Stimulated activated CD8-positive, alpha-beta memory T cell treated with anti-CD3 and anti-CD28 coated beads, Interleukin-12 subunit alpha, Interleukin-12 subunit beta, amount 100 ng/mL, for 24 hours (primary cell): ENCODE results near the gene LANCL1.
"Not testable (repeated sequence)": the region's sequence is repeated elsewhere in the genome, so short reads cannot be mapped to it uniquely, and the experiment has no call there.

ENCODE experiments used
- DNase-seq: peaks from one replicate; pipeline ENCODE4 v3.0.0-alpha.2; 2020; ENCODE audit errors: extremely low read depth

The LANCL1 gene

GRCh38 chr2:210459880-210460279, 16.7 kb downstream of the LANCL1 start:
- DNase-seq: no peak

- no peak for DNase-seq
Observed at GRCh38 chr2:210459407-210459806, 17.2 kb downstream of the LANCL1 start.

GRCh38 chr2:210458395-210458794, 18.2 kb downstream of the LANCL1 start:
- no peak for DNase-seq

- no peak for DNase-seq
Observed at GRCh38 chr2:210456571-210456970, 20.0 kb downstream of the LANCL1 start.

- no peak for DNase-seq
Observed at GRCh38 chr2:210454336-210454735, 22.2 kb downstream of the LANCL1 start.

GRCh38 chr2:210452194-210452593, 24.4 kb downstream of the LANCL1 start:
- no peak for DNase-seq

GRCh38 chr2:210450942-210451341, 25.6 kb downstream of the LANCL1 start:
- DNase-seq: not testable (repeated sequence)

GRCh38 chr2:210445732-210446131, 30.8 kb downstream of the LANCL1 start:
- no peak for DNase-seq

GRCh38 chr2:210445116-210445707, 31.3 kb downstream of the LANCL1 start:
- no peak for DNase-seq

- no peak for DNase-seq
Observed at GRCh38 chr2:210443527-210443926, 33.0 kb downstream of the LANCL1 start.

GRCh38 chr2:210442878-210443277, 33.7 kb downstream of the LANCL1 start:
- DNase-seq: no peak

- no peak for DNase-seq
Observed at GRCh38 chr2:210442457-210442856, 34.1 kb downstream of the LANCL1 start.

GRCh38 chr2:210440206-210440605, 36.4 kb downstream of the LANCL1 start:
- no peak for DNase-seq

- DNase-seq: no peak
Observed at GRCh38 chr2:210435439-210435838, 41.1 kb downstream of the LANCL1 start.

GRCh38 chr2:210432633-210433032, 43.9 kb downstream of the LANCL1 start:
- no peak for DNase-seq

- no peak for DNase-seq
Observed at GRCh38 chr2:210429403-210430137, 47.0 kb downstream of the LANCL1 start.

GRCh38 chr2:210428393-210429179, 48.0 kb downstream of the LANCL1 start:
- no peak for DNase-seq

- not testable (repeated sequence) for DNase-seq
Observed at GRCh38 chr2:210427309-210427708, 49.2 kb downstream of the LANCL1 start.

- no peak for DNase-seq
Observed at GRCh38 chr2:210422366-210422765, 54.2 kb downstream of the LANCL1 start.

GRCh38 chr2:210421916-210422315, 54.6 kb downstream of the LANCL1 start:
- DNase-seq: no peak

- DNase-seq: no peak
Observed at GRCh38 chr2:210412660-210413059, 63.9 kb downstream of the LANCL1 start.

- no peak for DNase-seq
Observed at GRCh38 chr2:210410542-210410941, 66.0 kb downstream of the LANCL1 start.
